Keratinocyte (primary cell): ENCODE measurements around the gene DLG1. TPM values are rescaled to one million over a fixed set of nuclear protein-coding genes. Genes with fewer than 3 reads are reported as not detected.
A peak's percentile ranks its signal among the peaks of the same experiment; 100 is the strongest.

Experiments
- DNase-seq: peaks from one replicate; pipeline ENCODE4 v3.0.0-alpha.2; 2011; ENCODE audit warnings: low read depth, missing footprints, low spot score
- FAIRE-seq: peaks from 2 replicates; lab custom pipeline; 2011; peaks lifted over from hg19 to GRCh38; lab: Jason Lieb, UNC
- H2AFZ ChIP-seq: 2 replicates; pipeline ENCODE4 v1.6.0; 2012; ENCODE audit warnings: low read length, control low read depth, inconsistent platforms; ENCODE audit not compliant: control insufficient read depth
- H3K27ac ChIP-seq: 2 replicates; pipeline ENCODE4 v1.5.1; 2011; ENCODE audit warnings: low read length; ENCODE audit not compliant: control insufficient read depth, insufficient read depth
- H3K27me3 ChIP-seq: 3 replicates; pipeline ENCODE4 v1.6.0; 2011; ENCODE audit warnings: low read length; ENCODE audit not compliant: control insufficient read depth, insufficient read depth; ENCODE audit errors: extremely low read depth
- H3K36me3 ChIP-seq, 2 experiments: 2 replicates in 1 of 2; 3 replicates in 1 of 2; pipeline ENCODE4 v1.5.1; 2011; ENCODE audit warnings: low read length in 2 of 2, mild to moderate bottlenecking in 1 of 2; ENCODE audit not compliant: control insufficient read depth in 2 of 2, insufficient read depth in 2 of 2; ENCODE audit errors: extremely low read depth in 1 of 2
- H3K4me1 ChIP-seq: 3 replicates; pipeline ENCODE4 v1.5.1; 2011; ENCODE audit warnings: low read length; ENCODE audit not compliant: control insufficient read depth, insufficient read depth; ENCODE audit errors: extremely low read depth
- H3K4me2 ChIP-seq: 3 replicates; pipeline ENCODE4 v1.6.0; 2011; ENCODE audit warnings: low read depth, low read length; ENCODE audit not compliant: control insufficient read depth, insufficient read depth; ENCODE audit errors: extremely low read depth
- H3K4me3 ChIP-seq, 3 experiments: fragments of 200-600 bp in 1 of 3; sonication (generic) in 1 of 3; 2 replicates in 2 of 3; 3 replicates in 1 of 3; pipeline ENCODE4 v1.5.1; 2011 to 2016; ENCODE audit warnings: low read length in 3 of 3, mild to moderate bottlenecking in 3 of 3, control low read depth in 2 of 3, inconsistent platforms in 1 of 3, low read depth in 1 of 3, mixed read lengths in 1 of 3, mixed run types in 1 of 3, moderate library complexity in 1 of 3; ENCODE audit not compliant: control insufficient read depth in 2 of 3, insufficient read depth in 2 of 3; ENCODE audit errors: extremely low read depth in 1 of 3
- H3K79me2 ChIP-seq: 2 replicates; pipeline ENCODE4 v1.6.0; 2012; ENCODE audit warnings: low read length; ENCODE audit not compliant: control insufficient read depth, insufficient read depth
- H3K9ac ChIP-seq: 3 replicates; pipeline ENCODE4 v1.6.0; 2011; ENCODE audit warnings: low read length; ENCODE audit not compliant: control insufficient read depth, insufficient read depth; ENCODE audit errors: extremely low read depth
- H3K9me1 ChIP-seq: 3 replicates; pipeline ENCODE4 v1.6.0; 2011; ENCODE audit warnings: low read length; ENCODE audit not compliant: control insufficient read depth, insufficient read depth; ENCODE audit errors: extremely low read depth
- H3K9me3 ChIP-seq: 2 replicates; pipeline ENCODE4 v1.5.1; 2012; ENCODE audit warnings: low read depth, low read length; ENCODE audit not compliant: control insufficient read depth
- H4K20me1 ChIP-seq: 3 replicates; pipeline ENCODE4 v1.6.0; 2011; ENCODE audit warnings: low read length; ENCODE audit not compliant: control insufficient read depth, insufficient read depth; ENCODE audit errors: extremely low read depth
- EZH2 ChIP-seq: IDR thresholded peaks from one replicate; pipeline ENCODE4 v1.6.1; 2012; ENCODE audit warnings: inconsistent platforms, mild to moderate bottlenecking, low read length, moderate library complexity
- dilution Hi-C: fragments of 300-500 bp; cut with MboI; formaldehyde crosslinking; loops from one replicate; pipeline ENCODE4 v1.7.0; 2020; ENCODE audit warnings: low sequenced_read_pairs; ENCODE audit not compliant: extremely low pct_ligation_motif_present
- polyA plus RNA-seq, 5 experiments: library from polyadenylated mRNA; depleted of rRNA in 3 of 5; stranded (reverse) in 3 of 5; stranded (forward) in 1 of 5; unstranded in 1 of 5; fragments of >200 nt; gene quantifications; 1 replicate in 1 of 5; 2 replicates in 3 of 5; 3 replicates in 1 of 5; pipeline versions ENCODE4 v1.2.1 to v1.2.3, GENCODE V29; 2011 to 2012; ENCODE audit warnings: missing spikeins in 2 of 5, low read depth in 1 of 5, low replicate concordance in 1 of 5
- TF ChIP-seq, protein P1 (sequence below), 3 experiments: IDR thresholded peaks in 1 of 3; conservative IDR thresholded peaks in 1 of 3; optimal IDR thresholded peaks in 1 of 3; 2 replicates in 2 of 3; 3 replicates in 1 of 3; pipeline versions ENCODE3 to v1.5.1; 2011; ENCODE audit warnings: low read length in 3 of 3, mild to moderate bottlenecking in 3 of 3, moderate library complexity in 2 of 3, control low read depth in 1 of 3, inconsistent platforms in 1 of 3; ENCODE audit not compliant: insufficient read depth in 2 of 3; ENCODE audit errors: extremely low read depth in 1 of 3

DLG1 gene
- polyA plus RNA-seq, 1 donor (not counting 4 experiments of a cell fraction or from before 2014, with no cell fraction given), result 139 TPM

GRCh38 chr3:197027896-197028727 is 270.3 kb downstream of the DLG1 start:
- Histone ChIP-seq H2AFZ (no peak overlapping the region), H3K79me2 (no peaks in the 10 kb centered on the region), H3K4me3 (peak overlapping the region; percentile 20 to 62 (median 49)), H4K20me1 (no peaks in the 10 kb centered on the region), H3K9me1 (no peaks in the 10 kb centered on the region), H3K27me3 (no peaks in the 10 kb centered on the region), H3K9me3 (no peaks in the 10 kb centered on the region), H3K36me3 (no peaks in the 10 kb centered on the region), H3K4me1 (peaks cover 18% of the 10 kb centered on the region), H3K27ac (no peak overlapping the region), H3K4me2 (peak overlapping the region; percentile 57), H3K9ac (no peak overlapping the region)
- dilution Hi-C loops, result no loop called here
- TF ChIP-seq, protein P1, sequence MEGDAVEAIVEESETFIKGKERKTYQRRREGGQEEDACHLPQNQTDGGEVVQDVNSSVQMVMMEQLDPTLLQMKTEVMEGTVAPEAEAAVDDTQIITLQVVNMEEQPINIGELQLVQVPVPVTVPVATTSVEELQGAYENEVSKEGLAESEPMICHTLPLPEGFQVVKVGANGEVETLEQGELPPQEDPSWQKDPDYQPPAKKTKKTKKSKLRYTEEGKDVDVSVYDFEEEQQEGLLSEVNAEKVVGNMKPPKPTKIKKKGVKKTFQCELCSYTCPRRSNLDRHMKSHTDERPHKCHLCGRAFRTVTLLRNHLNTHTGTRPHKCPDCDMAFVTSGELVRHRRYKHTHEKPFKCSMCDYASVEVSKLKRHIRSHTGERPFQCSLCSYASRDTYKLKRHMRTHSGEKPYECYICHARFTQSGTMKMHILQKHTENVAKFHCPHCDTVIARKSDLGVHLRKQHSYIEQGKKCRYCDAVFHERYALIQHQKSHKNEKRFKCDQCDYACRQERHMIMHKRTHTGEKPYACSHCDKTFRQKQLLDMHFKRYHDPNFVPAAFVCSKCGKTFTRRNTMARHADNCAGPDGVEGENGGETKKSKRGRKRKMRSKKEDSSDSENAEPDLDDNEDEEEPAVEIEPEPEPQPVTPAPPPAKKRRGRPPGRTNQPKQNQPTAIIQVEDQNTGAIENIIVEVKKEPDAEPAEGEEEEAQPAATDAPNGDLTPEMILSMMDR (optimal IDR thresholded peaks at IDR 0.05 in 1 of 3, IDR thresholded peaks at IDR 0.05 in 1 of 3, conservative IDR thresholded peaks at IDR 0.05 in 1 of 3; ENCODE audit: extremely low read depth in 1 of 3, insufficient read depth in 2 of 3, low read length in 3 of 3), result no peak
- TF ChIP-seq EZH2, result no peak
- FAIRE-seq (no peak), DNase-seq (no peak)

GRCh38 chr3:197027151-197027895 is 271.1 kb downstream of the DLG1 start:
- Histone ChIP-seq H3K36me3 (no peaks in the 10 kb centered on the region), H3K4me2 (no peak overlapping the region), H3K27me3 (no peaks in the 10 kb centered on the region), H3K27ac (no peak overlapping the region), H3K4me1 (peaks cover 18% of the 10 kb centered on the region), H4K20me1 (no peaks in the 10 kb centered on the region), H3K9me1 (no peaks in the 10 kb centered on the region), H3K79me2 (no peaks in the 10 kb centered on the region), H3K9me3 (no peaks in the 10 kb centered on the region), H3K4me3 (no peak overlapping the region), H2AFZ (no peak overlapping the region), H3K9ac (no peak overlapping the region)
- TF ChIP-seq EZH2, result no peak
- TF ChIP-seq, protein P1 (optimal IDR thresholded peaks at IDR 0.05 in 1 of 3, IDR thresholded peaks at IDR 0.05 in 1 of 3, conservative IDR thresholded peaks at IDR 0.05 in 1 of 3; ENCODE audit: extremely low read depth in 1 of 3, insufficient read depth in 2 of 3, low read length in 3 of 3), result no peak
- DNase-seq (no peak), FAIRE-seq (no peak)
- dilution Hi-C loops, result no loop called here
